ENCODE measurements around the gene RNF157. TPM values are rescaled to one million over a fixed set of nuclear protein-coding genes. Genes with fewer than 3 reads are reported as not detected.

The RNF157 gene
- total RNA-seq, 1 experiment from 2014 or later = 0.86 TPM

GRCh38 chr17:76189247-76189646, 51.0 kb downstream of the RNF157 start (continued):
- TF ChIP-seq ZBTB33 (IDR thresholded peaks at IDR 0.05; ENCODE audit: extremely low read depth, insufficient replicate concordance, low read length) (no peak), RAD21 (IDR thresholded peaks at IDR 0.05; ENCODE audit: low read depth) (no peak), POLR2A (IDR thresholded peaks at IDR 0.05; ENCODE audit: borderline replicate concordance, extremely low read depth, insufficient read depth, insufficient read length) (no peak), ZFX (IDR thresholded peaks at IDR 0.05) (no peak), SRF (IDR thresholded peaks at IDR 0.05; ENCODE audit: low read depth) (no peak), JUND (IDR thresholded peaks at IDR 0.05) (no peak), ELF1 (IDR thresholded peaks at IDR 0.05; ENCODE audit: borderline replicate concordance, low read depth) (no peak), EZH2phosphoT487 (IDR thresholded peaks at IDR 0.05; ENCODE audit: borderline replicate concordance) (no peak), CBX3 (IDR thresholded peaks at IDR 0.05; ENCODE audit: low read depth) (no peak)
- TF ChIP-seq, protein P1, sequence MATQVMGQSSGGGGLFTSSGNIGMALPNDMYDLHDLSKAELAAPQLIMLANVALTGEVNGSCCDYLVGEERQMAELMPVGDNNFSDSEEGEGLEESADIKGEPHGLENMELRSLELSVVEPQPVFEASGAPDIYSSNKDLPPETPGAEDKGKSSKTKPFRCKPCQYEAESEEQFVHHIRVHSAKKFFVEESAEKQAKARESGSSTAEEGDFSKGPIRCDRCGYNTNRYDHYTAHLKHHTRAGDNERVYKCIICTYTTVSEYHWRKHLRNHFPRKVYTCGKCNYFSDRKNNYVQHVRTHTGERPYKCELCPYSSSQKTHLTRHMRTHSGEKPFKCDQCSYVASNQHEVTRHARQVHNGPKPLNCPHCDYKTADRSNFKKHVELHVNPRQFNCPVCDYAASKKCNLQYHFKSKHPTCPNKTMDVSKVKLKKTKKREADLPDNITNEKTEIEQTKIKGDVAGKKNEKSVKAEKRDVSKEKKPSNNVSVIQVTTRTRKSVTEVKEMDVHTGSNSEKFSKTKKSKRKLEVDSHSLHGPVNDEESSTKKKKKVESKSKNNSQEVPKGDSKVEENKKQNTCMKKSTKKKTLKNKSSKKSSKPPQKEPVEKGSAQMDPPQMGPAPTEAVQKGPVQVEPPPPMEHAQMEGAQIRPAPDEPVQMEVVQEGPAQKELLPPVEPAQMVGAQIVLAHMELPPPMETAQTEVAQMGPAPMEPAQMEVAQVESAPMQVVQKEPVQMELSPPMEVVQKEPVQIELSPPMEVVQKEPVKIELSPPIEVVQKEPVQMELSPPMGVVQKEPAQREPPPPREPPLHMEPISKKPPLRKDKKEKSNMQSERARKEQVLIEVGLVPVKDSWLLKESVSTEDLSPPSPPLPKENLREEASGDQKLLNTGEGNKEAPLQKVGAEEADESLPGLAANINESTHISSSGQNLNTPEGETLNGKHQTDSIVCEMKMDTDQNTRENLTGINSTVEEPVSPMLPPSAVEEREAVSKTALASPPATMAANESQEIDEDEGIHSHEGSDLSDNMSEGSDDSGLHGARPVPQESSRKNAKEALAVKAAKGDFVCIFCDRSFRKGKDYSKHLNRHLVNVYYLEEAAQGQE (IDR thresholded peaks at IDR 0.05; ENCODE audit: low read depth) = no peak

All from HCT116 (cell line).